Right hindlimb (tissue), 1 donor: Measurements from ENCODE around the gene BEST4.
"Not testable (repeated sequence)": the region's sequence is repeated elsewhere in the genome, so short reads cannot be mapped to it uniquely, and the experiment has no call there.

Source experiments
- DNase-seq: peaks from one replicate; pipeline ENCODE4 v3.0.0-alpha.2; 2018

Gene BEST4

DNA sequence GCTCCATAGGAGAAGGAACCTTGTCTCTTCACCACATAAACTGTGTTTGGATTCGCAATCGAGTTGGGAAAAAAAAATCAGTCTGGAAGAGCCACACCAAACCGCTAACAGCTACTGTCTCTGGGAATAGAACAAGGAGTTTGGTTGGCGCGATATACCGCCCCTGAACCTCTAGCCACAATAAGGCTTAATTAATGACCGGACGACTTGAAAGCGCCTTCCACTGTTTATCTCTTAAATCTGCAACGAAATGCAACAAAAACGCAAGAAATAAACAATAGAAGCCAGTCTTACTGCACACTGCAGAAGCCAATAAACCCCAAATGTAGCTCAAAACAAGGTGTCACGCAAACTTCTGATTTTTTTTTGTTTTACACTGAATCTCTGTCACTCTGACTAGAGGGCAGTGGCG is 31.2 kb upstream of the BEST4 start:
- no peak for DNase-seq

DNA sequence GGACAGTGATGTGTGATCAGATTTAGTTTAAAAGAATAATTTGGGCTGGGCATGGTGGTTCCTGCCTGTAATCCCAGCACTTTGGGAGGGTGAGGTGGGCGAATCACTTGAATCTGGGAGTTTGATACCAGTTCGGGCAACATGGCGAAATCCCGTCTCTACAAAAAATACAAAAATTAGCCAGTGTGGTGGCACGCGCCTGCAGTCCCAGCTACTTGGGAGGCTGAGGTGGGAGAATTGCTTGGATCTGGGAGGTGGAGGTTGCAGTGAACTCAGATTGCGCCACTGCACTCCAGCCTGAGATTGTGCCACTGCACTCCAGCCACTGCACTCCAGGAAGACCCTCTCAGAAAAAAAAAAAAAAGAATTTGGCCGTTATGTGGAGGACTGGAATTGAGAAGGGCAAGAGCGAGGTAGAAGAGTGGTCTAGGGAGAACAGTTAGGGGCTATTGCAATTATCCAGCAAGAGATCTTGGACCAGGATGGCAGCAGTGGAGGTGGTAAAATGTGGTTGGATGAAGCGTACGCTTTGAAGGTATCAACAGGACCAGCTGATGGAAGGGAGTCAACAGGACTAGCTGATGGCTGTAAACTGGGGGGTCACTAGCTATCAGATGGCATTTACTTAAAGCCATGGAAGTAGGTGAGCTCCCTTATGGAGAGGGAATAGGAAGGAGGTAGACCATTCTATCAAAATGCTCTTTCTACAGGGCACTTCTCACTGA is 30.0 kb upstream of the BEST4 start:
- no peak for DNase-seq

DNA sequence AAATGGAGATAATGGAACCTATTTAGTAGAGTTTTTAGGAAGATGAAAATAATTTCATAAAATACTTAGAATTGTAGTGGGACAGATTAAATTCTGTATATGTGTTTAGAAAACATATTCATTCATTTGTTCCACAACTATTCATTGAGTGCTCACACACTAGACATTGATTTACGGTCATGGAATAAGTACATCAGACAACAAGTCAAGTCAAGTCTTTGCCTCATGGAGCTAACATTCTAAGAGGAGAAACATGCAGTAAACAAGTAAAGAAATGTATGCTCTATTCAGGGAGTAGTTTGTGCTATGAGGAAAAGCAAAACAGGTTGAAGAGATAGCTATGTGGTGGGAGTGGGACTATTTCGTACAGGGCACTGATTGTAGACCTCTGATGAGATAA is 29.3 kb upstream of the BEST4 start:
- no peak for DNase-seq

DNA sequence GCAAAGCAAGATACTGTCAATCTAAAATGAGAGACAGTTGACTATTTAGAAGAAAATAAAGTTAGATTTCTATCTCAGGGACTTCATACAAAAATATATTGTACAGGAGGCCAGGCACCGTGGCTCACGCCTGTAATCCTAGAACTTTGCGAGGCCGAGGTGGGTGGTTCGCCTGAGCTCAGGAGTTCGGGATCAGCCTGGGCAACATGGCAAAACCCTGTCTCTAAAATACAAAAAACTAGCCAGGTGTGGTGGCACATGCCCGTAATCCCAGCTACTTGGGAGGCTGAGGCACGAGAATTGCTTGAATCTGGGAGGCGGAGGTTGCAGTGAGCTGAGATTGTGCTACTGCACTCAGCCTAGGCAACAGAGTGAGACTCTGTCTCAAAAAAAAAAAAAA is 28.0 kb upstream of the BEST4 start:
- DNase-seq = not testable (repeated sequence)

DNA sequence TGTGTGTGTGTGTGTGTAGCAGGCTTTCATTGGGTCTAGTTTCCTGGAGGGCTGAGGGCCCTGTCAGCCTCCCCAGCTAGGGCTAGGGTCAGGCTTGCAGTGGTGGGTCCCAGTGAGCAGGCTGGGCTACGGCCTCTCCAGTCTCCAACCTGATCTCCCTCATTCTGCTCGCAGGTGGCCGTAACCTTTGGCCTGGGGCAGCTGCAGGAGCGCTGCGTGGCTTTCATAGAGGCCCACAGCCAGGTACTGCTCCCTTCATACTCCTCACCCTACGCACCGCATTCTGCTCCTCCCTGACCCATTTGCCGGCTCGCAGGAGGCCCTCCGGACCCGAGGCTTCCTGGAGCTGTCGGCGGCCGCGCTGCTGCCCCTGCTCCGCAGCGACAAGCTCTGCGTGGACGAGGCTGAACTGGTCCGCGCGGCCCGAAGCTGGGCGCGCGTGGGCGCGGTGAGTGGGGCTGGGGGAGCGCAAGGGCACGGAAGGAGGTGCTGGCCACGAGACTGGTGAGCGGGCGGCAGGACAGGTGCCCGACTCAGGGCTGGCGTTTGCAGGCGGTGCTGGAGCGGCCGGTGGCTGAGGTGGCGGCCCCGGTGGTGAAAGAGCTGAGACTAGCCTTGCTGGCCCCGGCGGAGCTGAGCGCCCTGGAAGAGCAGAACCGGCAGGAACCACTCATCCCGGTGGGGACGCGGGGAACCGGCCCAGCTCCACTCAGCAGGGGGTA is 25.0 kb upstream of the BEST4 start:
- DNase-seq = peak; percentile 32

DNA sequence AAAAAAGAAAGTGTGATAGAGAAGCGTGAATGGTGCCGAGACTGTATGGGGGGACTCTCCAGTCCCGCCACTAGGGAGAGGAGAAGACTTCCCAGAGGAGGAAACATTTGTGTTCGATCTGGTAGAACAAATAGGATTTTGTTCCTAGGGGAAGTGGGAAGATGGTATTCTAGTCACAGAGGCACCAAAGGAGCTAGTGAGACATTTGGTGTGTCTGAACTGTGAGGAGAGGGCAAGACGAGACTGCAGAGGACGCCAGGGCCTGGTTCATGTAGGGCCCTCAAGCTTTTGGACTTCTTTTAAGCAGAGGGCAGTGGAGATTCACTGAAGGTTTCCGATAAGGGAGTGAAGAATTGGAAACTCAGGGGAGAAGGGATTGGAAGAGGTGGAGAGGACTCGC is 23.3 kb upstream of the BEST4 start:
- DNase-seq = no peak

DNA sequence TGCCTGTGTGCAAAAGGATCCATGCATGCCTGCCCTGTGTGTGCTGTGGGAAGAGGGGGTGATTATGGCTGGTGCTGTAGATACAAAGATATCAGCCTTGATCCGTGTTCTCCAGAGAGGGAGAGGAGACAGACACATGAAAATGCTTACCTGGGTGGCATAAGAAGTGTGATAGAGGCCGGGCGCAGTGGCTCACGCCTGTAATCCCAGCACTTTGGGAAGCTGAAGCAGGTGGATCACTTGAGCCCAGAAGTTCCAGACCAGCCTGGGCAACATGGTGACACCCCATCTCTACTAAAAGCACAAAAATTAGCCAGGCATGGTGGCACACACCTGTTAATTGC is 22.8 kb upstream of the BEST4 start:
- not testable (repeated sequence) for DNase-seq

DNA sequence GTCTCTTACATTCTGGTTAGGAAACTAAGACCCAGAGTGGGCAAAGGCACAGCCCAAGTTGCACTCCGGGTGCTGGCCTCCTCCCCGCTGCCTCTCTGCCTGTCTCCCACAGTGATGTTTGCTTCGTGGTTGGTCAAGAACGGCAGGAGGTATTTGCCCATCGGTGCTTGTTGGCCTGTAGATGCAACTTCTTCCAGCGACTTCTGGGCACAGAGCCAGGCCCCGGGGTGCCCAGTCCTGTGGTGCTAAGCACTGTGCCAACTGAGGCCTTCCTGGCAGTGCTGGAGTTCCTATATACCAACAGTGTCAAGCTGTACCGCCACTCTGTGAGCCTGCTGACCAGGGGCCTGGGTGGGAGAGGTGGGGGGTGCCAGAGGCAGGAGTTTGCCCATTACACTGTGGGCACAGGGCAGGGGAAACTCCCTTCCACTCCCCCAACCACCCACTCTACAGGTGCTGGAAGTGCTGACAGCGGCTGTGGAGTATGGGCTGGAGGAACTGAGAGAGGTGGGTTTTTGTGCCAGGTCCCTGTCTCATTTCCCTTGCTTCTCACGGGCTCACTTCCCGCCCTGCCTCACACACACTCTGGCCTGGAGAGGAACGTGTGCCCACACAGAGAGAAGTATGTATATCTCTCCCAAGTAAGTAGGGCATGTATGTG is 22.3 kb upstream of the BEST4 start:
- DNase-seq = peak; percentile 26

DNA sequence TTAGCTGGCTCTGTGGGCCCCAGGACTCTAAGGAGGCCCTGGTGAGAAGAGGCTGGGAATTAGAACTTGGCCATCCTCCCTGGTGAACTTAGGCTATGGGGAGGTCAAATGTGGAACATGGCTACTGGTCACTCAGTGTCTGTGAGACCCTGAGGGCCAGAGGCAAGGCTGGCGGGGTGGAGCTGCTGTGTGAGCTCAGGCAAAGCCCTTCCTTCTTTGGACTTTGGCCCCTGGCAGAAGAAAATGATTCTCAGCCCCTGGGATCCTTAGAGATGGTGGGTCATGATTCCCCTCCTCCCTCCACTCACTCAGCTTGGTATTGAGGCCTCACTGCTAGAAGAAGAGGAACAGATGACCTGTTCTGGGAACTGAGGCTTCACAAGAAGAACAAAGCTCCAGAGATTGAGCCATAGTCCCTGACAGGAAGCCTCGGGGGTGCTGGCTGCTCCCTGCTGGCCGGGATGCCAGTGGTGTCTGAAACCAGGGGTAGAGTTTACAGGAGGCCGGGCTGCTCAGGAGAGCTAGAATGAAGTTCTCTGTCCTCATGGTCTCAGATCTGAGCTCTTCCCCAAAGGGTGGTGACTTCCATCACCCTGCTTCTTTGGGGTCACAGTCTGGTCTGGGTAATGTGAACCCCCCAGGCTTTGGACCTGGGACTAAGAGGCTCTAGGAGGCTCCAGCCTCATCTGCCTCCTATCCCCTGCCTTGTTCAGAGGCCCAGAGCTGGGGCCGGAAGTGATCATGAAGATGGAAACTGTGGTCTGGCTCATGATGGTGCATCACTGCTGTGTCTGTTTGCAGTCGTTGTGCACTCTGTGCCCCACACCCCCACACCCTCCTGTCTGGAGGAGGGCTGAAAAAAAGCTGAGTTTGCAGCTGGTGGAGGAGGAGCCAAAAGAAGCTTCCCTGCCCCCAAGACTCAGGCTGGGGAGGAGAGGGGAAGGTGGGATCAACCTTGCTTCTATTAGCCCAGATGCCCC is 21.3 kb upstream of the BEST4 start:
- DNase-seq = peak; percentile 70

DNA sequence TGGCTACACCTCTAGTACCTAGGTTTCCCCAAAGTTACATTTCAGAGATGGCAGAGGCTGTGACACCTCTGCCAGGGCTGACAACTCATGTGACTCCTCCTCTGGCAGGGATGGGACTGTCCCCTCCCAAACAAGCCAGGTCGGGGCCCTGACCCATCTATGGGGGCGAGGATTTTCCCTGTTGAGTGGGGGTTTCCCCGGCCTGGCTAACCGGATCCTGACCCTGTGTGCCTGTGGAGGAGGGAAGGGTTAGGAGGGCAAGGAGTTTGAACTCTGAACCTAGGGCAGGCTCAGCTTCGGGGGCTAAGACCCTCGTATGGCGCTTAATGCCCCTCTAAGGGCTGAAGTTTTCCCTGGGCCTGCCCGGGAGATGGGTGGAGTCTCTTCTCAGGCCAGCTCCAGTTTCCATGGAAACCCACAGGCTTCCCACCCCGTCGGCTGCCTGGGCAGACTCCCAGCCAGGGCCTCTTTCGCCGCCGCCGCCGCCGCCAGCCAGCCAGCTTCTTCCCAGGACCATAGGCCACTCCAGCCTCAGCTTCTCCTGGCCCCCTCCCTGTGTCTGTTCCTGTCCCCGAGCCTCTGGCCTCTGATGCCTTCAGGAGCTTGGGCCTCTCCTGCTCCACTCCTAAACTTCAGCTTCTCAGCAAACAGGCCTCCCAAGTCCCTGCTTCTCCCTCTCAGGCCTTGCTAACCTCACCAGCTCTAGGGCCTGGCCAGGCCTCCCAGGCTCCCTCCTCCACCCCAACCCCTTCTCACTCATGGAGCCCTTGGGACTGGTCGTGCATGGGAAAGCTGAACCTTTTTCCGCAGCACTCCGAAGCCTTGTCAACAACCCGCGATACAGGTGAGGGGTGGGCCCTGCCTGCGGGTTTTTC is 20.3 kb upstream of the BEST4 start, which contains the start of gene BTBD19:
Gene BTBD19, plus strand, starts transcription at position 461 of the 875 bp plus-strand sequence. Its CDS starts 298 bp downstream, at position 759.
- peak; percentile 96 for DNase-seq

DNA sequence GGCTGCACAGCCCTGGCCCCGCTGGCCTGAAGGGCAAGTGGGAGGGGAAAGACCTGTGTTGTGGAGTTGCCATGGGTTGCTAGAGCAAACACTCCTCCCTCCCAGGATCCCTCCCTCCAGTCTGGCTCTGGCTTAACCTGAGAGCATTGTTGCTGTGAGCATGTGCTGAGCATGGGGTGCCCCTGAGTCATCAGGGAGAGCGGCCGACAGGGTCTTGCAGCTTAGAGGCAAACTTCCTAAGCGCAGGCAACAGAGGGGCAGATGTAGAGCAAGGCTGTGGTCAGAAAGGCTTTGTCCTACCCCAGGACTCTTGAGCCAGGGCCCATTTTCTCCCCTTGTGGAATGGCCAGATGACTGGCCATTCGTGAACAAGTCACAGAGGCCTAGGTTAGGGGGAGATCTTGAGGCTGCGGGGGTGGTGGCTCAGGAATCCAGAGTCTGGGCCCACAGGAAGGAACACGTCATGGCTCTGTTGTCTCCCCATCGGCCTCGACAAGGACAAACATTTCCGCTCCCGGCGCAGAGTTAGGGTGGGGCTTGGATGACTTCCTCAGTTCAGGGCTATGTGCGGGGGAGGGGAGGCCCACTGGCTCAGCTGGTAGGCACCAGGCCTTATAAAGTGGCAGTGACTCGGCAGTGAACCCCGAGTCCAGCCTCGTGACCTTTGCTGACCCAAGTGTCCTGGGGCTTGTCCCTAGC is 19.5 kb upstream of the BEST4 start:
- peak; percentile 96 for DNase-seq

DNA sequence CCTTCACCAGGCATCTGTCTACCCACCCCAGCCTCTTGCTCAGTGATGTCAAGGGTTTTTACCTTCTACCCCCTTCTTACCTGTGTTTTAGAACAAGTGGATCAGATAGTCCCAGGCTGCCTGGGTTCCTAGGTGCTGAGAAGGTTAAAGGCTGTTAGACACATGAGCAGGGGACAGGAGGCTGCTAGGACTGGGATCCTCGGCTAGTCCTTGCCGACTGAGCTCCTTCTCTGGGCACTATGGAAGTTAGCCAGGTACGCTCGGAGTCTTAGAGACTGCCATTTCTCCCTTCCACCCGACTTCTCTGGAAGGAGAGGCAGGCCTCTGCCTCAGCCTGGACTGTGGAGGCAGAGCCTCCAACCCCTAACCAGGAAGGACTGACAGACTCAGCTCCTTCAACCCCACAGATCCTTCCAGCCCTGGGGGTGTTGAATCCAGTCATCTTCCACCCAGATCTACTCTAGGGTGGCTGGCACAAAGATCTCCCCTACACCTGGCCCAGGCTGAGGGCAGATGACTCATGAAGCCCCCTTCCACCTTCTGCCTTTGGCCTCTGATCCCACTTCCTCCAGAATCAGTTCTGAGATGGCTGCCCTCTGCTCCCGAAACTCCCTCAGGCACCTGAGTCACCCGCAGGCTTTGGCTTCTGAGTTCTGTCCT is 18.9 kb upstream of the BEST4 start, which contains the start of gene DYNLT4:
Gene DYNLT4, minus strand, starts transcription at position 648 of the 660 bp plus-strand sequence. CDS start 683 bp downstream, outside the sequence.
- no peak for DNase-seq

DNA sequence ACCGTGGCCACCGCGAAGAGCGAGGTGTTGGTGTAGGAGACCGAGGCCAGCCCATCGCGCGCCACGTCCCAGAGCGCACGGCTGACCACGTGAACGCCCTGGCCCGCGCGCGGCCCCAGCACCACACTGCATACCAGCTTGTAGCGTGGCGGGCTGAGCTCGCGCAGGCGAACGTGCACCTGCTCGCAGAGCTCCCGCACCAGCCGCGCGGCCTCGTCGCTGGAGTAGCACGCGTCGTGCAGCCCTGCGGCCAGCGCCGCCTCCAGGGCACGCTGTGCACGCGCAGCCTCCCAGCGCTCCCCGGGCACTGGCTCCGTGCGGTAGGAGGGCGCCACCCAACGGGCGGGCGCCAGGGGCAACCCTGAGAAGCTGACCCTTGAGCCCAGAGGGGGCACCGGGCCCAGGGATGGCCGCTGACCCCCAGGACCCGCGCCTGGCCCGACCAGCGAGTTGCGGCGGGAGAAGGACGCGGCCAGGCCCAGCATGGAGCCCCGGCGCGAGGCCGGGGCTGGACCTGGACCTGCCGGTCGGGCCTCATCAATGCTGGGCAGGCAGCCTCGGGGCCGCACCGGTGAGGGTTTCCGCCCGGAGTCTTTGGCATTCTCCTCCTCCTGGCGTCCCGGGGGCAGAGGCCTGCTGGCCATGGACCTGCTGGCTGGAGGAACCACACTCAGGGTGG is 18.2 kb upstream of the BEST4 start:
- peak; percentile 22 for DNase-seq

DNA sequence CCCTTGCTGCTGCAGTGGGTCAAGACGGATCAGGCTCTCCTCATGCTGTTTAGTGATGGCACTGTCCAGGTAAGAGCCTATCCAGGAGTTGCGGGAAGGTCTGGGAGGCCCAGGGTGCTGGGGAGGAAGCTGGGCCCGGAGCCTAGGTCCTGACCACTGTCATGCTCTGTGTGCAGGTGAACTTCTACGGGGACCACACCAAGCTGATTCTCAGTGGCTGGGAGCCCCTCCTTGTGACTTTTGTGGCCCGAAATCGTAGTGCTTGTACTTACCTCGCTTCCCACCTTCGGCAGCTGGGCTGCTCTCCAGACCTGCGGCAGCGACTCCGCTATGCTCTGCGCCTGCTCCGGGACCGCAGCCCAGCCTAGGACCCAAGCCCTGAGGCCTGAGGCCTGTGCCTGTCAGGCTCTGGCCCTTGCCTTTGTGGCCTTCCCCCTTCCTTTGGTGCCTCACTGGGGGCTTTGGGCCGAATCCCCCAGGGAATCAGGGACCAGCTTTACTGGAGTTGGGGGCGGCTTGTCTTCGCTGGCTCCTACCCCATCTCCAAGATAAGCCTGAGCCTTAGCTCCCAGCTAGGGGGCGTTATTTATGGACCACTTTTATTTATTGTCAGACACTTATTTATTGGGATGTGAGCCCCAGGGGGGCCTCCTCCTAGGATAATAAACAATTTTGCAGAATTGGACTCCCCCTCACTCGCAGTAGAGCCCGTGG is 17.5 kb upstream of the BEST4 start:
- DNase-seq = peak; percentile 17

DNA sequence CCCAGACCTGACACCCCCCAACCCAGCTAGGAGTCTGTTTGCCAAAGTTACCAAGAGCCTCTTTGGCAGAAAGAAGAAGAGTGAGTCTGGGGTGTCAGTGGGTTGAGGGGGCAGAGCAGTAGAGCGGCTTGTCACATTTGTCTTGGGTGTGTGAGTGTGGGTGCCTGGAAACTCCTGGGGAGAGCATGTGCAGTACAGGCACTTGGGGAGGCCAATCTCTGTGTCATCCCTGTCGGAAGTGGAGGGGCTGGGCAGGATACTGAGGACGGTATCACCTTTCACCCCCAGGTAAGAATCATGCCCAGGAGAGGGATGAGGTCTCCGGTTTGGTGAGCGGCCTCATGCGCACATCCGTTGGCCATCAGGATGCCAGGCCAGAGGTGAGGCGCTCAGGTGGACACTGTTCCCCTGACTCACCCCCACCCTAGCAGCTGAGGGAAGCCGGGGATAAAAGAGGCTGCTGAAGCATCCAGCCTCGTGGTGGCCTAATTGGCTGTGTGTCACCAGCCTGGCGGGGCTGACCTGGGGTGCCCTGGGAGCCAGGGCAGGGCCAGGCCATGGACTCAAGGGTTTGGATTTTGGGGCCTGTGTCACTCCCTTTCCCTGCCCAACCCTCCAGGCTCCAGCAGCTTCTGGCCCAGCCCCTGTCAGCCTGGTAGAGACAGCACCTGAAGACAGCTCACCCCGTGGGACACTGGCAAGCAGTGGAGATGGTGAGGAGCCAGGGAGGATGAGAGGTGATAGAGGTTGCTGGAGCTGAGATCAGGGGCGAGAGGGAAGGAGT is 15.5 kb upstream of the BEST4 start:
- no peak for DNase-seq

DNA sequence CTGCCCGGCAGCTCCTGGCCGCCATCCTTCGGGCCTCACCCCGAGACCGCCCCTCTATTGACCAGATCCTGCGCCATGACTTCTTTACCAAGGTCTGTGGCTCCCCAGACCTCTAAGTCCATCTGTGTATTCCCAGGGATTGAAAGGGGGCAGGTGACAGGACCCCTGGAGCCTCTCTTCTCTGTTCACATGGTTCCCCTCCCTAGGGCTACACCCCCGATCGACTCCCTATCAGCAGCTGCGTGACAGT is 15.0 kb upstream of the BEST4 start:
- DNase-seq = no peak

DNA sequence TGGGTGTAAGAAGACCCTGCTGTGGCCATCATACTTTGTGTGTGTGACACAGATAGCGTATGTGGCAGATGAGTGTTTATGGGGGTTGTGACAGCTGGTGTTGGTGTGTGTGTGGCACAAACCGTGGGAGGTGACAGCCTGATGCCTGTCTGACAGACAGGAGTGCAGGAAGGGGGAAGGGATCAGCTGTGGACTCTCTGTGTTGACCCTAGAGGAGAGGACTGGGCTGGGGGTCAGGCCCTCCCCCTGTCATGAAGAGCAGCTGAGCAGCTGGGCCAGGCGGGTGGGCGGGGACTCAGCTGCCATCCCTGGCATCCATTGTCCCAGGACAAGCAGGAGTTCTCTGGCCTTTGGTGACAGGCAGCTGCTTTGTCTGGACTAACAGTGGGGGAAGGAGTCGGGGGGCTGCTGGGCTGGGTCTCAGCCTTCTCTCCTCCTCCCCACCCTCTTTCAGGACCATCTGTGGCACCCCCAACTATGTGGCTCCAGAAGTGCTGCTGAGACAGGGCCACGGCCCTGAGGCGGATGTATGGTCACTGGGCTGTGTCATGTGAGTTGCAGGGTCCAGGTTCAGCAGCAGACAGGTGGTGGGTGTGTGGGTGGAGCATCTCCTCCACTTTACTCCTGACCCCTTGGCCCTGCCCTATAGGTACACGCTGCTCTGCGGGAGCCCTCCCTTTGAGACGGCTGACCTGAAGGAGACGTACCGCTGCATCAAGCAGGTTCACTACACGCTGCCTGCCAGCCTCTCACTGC is 14.5 kb upstream of the BEST4 start:
- peak; percentile 71 for DNase-seq
